Activated CD4-positive, alpha-beta T cell treated with anti-CD3 and anti-CD28 coated beads for 36 hours (primary cell): Measurements from ENCODE around the gene MAPK1. TPM values are rescaled to one million over a fixed set of nuclear protein-coding genes. Genes with fewer than 3 reads are reported as not detected.
"Not testable (repeated sequence)": the region's sequence is repeated elsewhere in the genome, so short reads cannot be mapped to it uniquely, and the experiment has no call there.

Experiments
- ATAC-seq: fragments of 200-7000 bp; cut with Tn5 transposase; one replicate; pipeline ENCODE4 v1.10.0; 2021; ENCODE audit warnings: mild to moderate bottlenecking, moderate library complexity
- CTCF ChIA-PET: fragments of 350-600 bp; sonication (Branson Sonifier 250); formaldehyde crosslinking; loops from one replicate; lab custom pipeline; 2021; ENCODE audit warnings: antibody characterized with exemption; lab: Charles Lee
- POLR2A ChIA-PET: fragments of 350-600 bp; sonication (Branson Sonifier 250); formaldehyde crosslinking; loops from one replicate; lab custom pipeline; 2021; ENCODE audit warnings: antibody characterized with exemption, inconsistent platforms; lab: Charles Lee
- DNase-seq: peaks from one replicate; pipeline ENCODE4 v3.0.0-alpha.2; 2020
- H3K27ac Mint-ChIP-seq: one replicate; pipeline ENCODE4 v1.8.0; 2021; ENCODE audit warnings: mixed read lengths
- H3K27me3 Mint-ChIP-seq: one replicate; pipeline ENCODE4 v1.8.0; 2021; ENCODE audit warnings: mixed read lengths
- H3K36me3 Mint-ChIP-seq: one replicate; pipeline ENCODE4 v1.8.0; 2021; ENCODE audit warnings: low read depth, mixed read lengths
- H3K4me1 Mint-ChIP-seq: one replicate; pipeline ENCODE4 v1.8.0; 2021; ENCODE audit warnings: mixed read lengths
- H3K4me3 Mint-ChIP-seq: one replicate; pipeline ENCODE4 v1.8.0; 2021; ENCODE audit warnings: mild to moderate bottlenecking, moderate library complexity, mixed read lengths
- H3K9me3 Mint-ChIP-seq: one replicate; pipeline ENCODE4 v1.8.0; 2021; ENCODE audit warnings: low read depth, mixed read lengths
- intact Hi-C, 2 experiments: fragments of 100-400 bp; cut with DNase I in 1 of 2; cut with micrococcal nuclease in 1 of 2; formaldehyde crosslinking; loops; one replicate each; pipeline versions ENCODE4 v1.14.2 to v1.15.1; 2022 to 2024; cut with DNase I, micrococcal nuclease
- total RNA-seq, 2 experiments: library from RNA; stranded (reverse); gene quantifications; one replicate each; pipeline ENCODE4 v1.2.3, GENCODE V29; 2021

Gene MAPK1
- total RNA-seq, 2 experiments from 2014 or later, result 91.9 to 108 TPM

GRCh38 chr22:21845558-21846453 is 21.6 kb downstream of the MAPK1 start:
- DNase-seq, result no peak
- ChIA-PET POLR2A (interaction anchor here (0.8 kb wide), 1 partner anchor 21 kb away, joined by 5 read pairs; no protein-coding TSS in a partner anchor), CTCF (interaction anchor here (0.7 kb wide), 1 partner anchor 818 kb away, joined by 3 read pairs; no protein-coding TSS in a partner anchor)
- Mint-ChIP-seq H3K27me3 (no peaks in the 10 kb centered on the region), H3K27ac (no peak overlapping the region), H3K4me1 (peaks cover 54% of the 10 kb centered on the region), H3K9me3 (peaks cover 1% of the 10 kb centered on the region), H3K36me3 (peaks cover 23% of the 10 kb centered on the region), H3K4me3 (no peak overlapping the region)
- intact Hi-C loops, result no loop called here
- ATAC-seq, result peak; percentile 42

GRCh38 chr22:21842946-21843345 is 24.5 kb downstream of the MAPK1 start:
- POLR2A ChIA-PET, result interaction anchor here (0.7 to 1.2 kb wide), 2 partner anchors 25 to 27 kb away, joined by 3 read pairs; partner anchors contain the start of gene MAPK1
- Mint-ChIP-seq H3K4me3 (no peak overlapping the region), H3K4me1 (peaks cover 50% of the 10 kb centered on the region), H3K27me3 (no peaks in the 10 kb centered on the region), H3K9me3 (no peaks in the 10 kb centered on the region), H3K27ac (no peak overlapping the region), H3K36me3 (peaks cover 18% of the 10 kb centered on the region)
- intact Hi-C loops, result no loop called here
- CTCF ChIA-PET, result interaction anchor here (0.5 to 1.2 kb wide), 6 partner anchors 10 to 1053 kb away, joined by 3 read pairs; no protein-coding TSS in a partner anchor
- ATAC-seq (no peak), DNase-seq (no peak)

GRCh38 chr22:21841422-21841821 is 26.0 kb downstream of the MAPK1 start:
- Mint-ChIP-seq H3K4me1 (peaks cover 50% of the 10 kb centered on the region), H3K36me3 (peaks cover 11% of the 10 kb centered on the region), H3K9me3 (no peaks in the 10 kb centered on the region), H3K27me3 (no peaks in the 10 kb centered on the region), H3K27ac (no peak overlapping the region), H3K4me3 (no peak overlapping the region)
- ATAC-seq (no peak), DNase-seq (no peak)
- ChIA-PET CTCF (no interaction called here), POLR2A (no interaction called here)
- intact Hi-C loops, result no loop called here

- Mint-ChIP-seq H3K4me3 (no peak overlapping the region), H3K27ac (no peak overlapping the region), H3K9me3 (no peaks in the 10 kb centered on the region), H3K36me3 (peaks cover 11% of the 10 kb centered on the region), H3K4me1 (peaks cover 45% of the 10 kb centered on the region), H3K27me3 (no peaks in the 10 kb centered on the region)
- DNase-seq, result no peak
- POLR2A ChIA-PET, result interaction anchor here (0.8 kb wide), 1 partner anchor 15 kb away, joined by 3 read pairs; no protein-coding TSS in a partner anchor
- no peak for ATAC-seq
- CTCF ChIA-PET, result interaction anchor here (0.7 to 1.1 kb wide), 4 partner anchors 27 to 1596 kb away, joined by 3 read pairs; partner anchors contain the start of genes MAPK1 and PPM1F
- intact Hi-C loops, result no loop called here
These were observed 27.1 kb downstream of the MAPK1 start for GRCh38 chr22:21840236-21840823.

GRCh38 chr22:21839765-21840140 is 27.7 kb downstream of the MAPK1 start:
- ATAC-seq, result no peak

GRCh38 chr22:21839104-21839764 is 28.2 kb downstream of the MAPK1 start:
- H3K9me3 Mint-ChIP-seq, H3K27ac Mint-ChIP-seq, intact Hi-C loops, H3K4me3 Mint-ChIP-seq, H3K27me3 Mint-ChIP-seq, H3K36me3 Mint-ChIP-seq, ATAC-seq, DNase-seq: not testable (repeated sequence)
- H3K4me1 Mint-ChIP-seq, result peaks cover 47% of the 10 kb centered on the region
- ChIA-PET CTCF (interaction anchor here (0.6 to 1.0 kb wide), 4 partner anchors 34 to 113 kb away, joined by 3 to 4 read pairs (median 3); partner anchors contain the start of gene PPM1F), POLR2A (interaction anchor here (0.8 kb wide), 1 partner anchor 16 kb away, joined by 3 read pairs; no protein-coding TSS in a partner anchor)

More at GRCh38 chr22:21839765-21840140, 27.7 kb downstream of the MAPK1 start:
- Mint-ChIP-seq H3K4me1 (peaks cover 48% of the 10 kb centered on the region), H3K27me3 (no peaks in the 10 kb centered on the region), H3K9me3 (no peaks in the 10 kb centered on the region), H3K4me3 (no peak overlapping the region), H3K36me3 (peaks cover 10% of the 10 kb centered on the region), H3K27ac (no peak overlapping the region)
- DNase-seq, result no peak
- intact Hi-C loops, result no loop called here
- POLR2A ChIA-PET, result interaction anchor here (0.8 kb wide), 1 partner anchor 16 kb away, joined by 3 read pairs; no protein-coding TSS in a partner anchor
- CTCF ChIA-PET, result interaction anchor here (0.6 to 1.1 kb wide), 4 partner anchors 28 to 113 kb away, joined by 3 to 4 read pairs (median 3); partner anchors contain the start of genes MAPK1 and PPM1F

- ATAC-seq (no peak), DNase-seq (no peak)
- H3K4me3 Mint-ChIP-seq, result no peak overlapping the region
- no peaks in the 10 kb centered on the region for H3K9me3 Mint-ChIP-seq
- intact Hi-C loops, result no loop called here
- H3K27me3 Mint-ChIP-seq, result no peaks in the 10 kb centered on the region
- peaks cover 47% of the 10 kb centered on the region for H3K4me1 Mint-ChIP-seq
- CTCF ChIA-PET, result no interaction called here
- H3K27ac Mint-ChIP-seq, result no peak overlapping the region
- no peaks in the 10 kb centered on the region for H3K36me3 Mint-ChIP-seq
- POLR2A ChIA-PET, result no interaction called here
These were observed 30.0 kb downstream of the MAPK1 start for GRCh38 chr22:21837248-21837979.

- POLR2A ChIA-PET, DNase-seq, H3K36me3 Mint-ChIP-seq, ATAC-seq, intact Hi-C loops, H3K27me3 Mint-ChIP-seq, H3K9me3 Mint-ChIP-seq, H3K27ac Mint-ChIP-seq, H3K4me3 Mint-ChIP-seq, CTCF ChIA-PET: not testable (repeated sequence)
- peaks cover 54% of the 10 kb centered on the region for H3K4me1 Mint-ChIP-seq
These were observed 31.0 kb downstream of the MAPK1 start for GRCh38 chr22:21836486-21836885.

- CTCF ChIA-PET, result interaction anchor here (0.8 kb wide), 1 partner anchor 117 kb away, joined by 3 read pairs; the partner anchor contains the start of gene PPM1F
- Mint-ChIP-seq H3K36me3 (no peaks in the 10 kb centered on the region), H3K27ac (no peak overlapping the region), H3K4me3 (no peak overlapping the region), H3K27me3 (no peaks in the 10 kb centered on the region), H3K9me3 (no peaks in the 10 kb centered on the region), H3K4me1 (peaks cover 62% of the 10 kb centered on the region)
- no peak for DNase-seq
- ATAC-seq, result no peak
- POLR2A ChIA-PET, result no interaction called here
- intact Hi-C loops, result no loop called here
These were observed 32.1 kb downstream of the MAPK1 start for GRCh38 chr22:21835378-21835777.

- Mint-ChIP-seq H3K27me3 (no peaks in the 10 kb centered on the region), H3K4me1 (peaks cover 63% of the 10 kb centered on the region), H3K27ac (no peak overlapping the region), H3K4me3 (no peak overlapping the region), H3K9me3 (no peaks in the 10 kb centered on the region), H3K36me3 (no peaks in the 10 kb centered on the region)
- ChIA-PET POLR2A (interaction anchor here (0.6 kb wide), 1 partner anchor 53 kb away, joined by 3 read pairs; no protein-coding TSS in a partner anchor), CTCF (no interaction called here)
- intact Hi-C loops, result no loop called here
- ATAC-seq, result no peak
- DNase-seq, result no peak
These were observed 32.6 kb downstream of the MAPK1 start for GRCh38 chr22:21834869-21835268.
